ENCODE measurements around the gene KCNH2. TPM values are rescaled to one million over a fixed set of nuclear protein-coding genes. Genes with fewer than 3 reads are reported as not detected.
A peak's percentile ranks its signal among the peaks of the same experiment; 100 is the strongest.
"Not testable (repeated sequence)": the region's sequence is repeated elsewhere in the genome, so short reads cannot be mapped to it uniquely, and the experiment has no call there.

Gene KCNH2
- total RNA-seq, 1 donor from 2014 or later = 12.4 TPM

DNA sequence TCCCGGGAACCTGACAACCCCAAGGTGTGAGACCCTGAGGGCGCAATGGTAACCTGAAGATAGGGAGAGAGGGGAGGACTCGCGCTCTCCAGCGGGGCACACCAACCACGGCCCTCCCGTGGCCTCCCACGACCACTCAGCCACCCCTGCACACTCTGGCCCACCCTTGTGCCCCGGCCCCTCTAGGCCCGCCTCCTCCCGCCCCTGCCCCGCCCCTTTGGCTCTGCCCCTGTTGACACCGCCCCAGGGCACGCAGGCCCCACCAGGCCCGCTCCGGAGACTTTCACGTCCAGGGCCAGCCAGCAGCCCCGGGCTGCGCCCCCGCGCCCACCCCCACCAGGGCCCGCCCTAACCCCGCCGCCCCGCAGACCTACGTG is 35.2 kb upstream of the KCNH2 start:
- Mint-ChIP-seq H3K27me3 (ENCODE audit: low read depth) (peaks cover 14% of the 10 kb centered on the region), H3K9me3 (no peaks in the 10 kb centered on the region), H3K4me3 (no peak overlapping the region), H3K27ac (ENCODE audit: unreplicated experiment) (no peak overlapping the region), H3K4me1 (peaks cover 51% of the 10 kb centered on the region), H3K36me3 (ENCODE audit: low read depth) (no peaks in the 10 kb centered on the region)
- no peak for DNase-seq (ENCODE audit: low read depth, low spot score)
- TF ChIP-seq, protein P1, sequence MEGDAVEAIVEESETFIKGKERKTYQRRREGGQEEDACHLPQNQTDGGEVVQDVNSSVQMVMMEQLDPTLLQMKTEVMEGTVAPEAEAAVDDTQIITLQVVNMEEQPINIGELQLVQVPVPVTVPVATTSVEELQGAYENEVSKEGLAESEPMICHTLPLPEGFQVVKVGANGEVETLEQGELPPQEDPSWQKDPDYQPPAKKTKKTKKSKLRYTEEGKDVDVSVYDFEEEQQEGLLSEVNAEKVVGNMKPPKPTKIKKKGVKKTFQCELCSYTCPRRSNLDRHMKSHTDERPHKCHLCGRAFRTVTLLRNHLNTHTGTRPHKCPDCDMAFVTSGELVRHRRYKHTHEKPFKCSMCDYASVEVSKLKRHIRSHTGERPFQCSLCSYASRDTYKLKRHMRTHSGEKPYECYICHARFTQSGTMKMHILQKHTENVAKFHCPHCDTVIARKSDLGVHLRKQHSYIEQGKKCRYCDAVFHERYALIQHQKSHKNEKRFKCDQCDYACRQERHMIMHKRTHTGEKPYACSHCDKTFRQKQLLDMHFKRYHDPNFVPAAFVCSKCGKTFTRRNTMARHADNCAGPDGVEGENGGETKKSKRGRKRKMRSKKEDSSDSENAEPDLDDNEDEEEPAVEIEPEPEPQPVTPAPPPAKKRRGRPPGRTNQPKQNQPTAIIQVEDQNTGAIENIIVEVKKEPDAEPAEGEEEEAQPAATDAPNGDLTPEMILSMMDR (conservative IDR thresholded peaks at IDR 0.05) = no peak

DNA sequence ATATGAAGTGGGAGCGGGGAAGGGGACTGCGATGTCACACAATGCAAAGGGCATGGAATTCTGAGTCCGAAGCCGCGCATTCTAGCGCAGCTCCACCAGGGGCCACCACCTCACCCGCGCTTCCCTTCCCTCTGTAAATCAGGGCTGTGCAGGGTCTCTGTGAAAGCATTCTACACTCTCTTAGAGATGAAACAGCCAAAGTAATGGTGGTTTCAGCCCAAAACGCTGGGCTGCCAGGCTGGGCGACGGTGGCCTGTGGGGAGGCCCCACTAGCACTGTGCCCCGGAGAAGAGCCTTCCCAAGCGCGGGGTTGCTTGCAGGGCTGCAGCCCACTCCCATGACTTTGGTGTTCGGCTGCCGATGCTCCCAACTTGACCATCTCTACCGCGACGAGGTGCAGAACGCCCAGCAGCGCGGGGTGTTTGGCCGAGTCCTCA is 34.8 kb upstream of the KCNH2 start:
- no peak for DNase-seq (ENCODE audit: low read depth, low spot score)
- no peak overlapping the region for H3K27ac Mint-ChIP-seq (ENCODE audit: unreplicated experiment)

GRCh38 chr7:151012031-151012692 is 34.0 kb upstream of the KCNH2 start:
- peak overlapping the region; percentile 54 for H3K4me3 Mint-ChIP-seq
- peak overlapping the region; percentile 75 for H3K27ac Mint-ChIP-seq (ENCODE audit: unreplicated experiment)
- no peak for DNase-seq (ENCODE audit: low read depth, low spot score)
- no peaks in the 10 kb centered on the region for H3K36me3 Mint-ChIP-seq (ENCODE audit: low read depth)
- TF ChIP-seq, protein P1 (conservative IDR thresholded peaks at IDR 0.05) = no peak
- no peaks in the 10 kb centered on the region for H3K9me3 Mint-ChIP-seq
- H3K4me1 Mint-ChIP-seq = peaks cover 48% of the 10 kb centered on the region
- H3K27me3 Mint-ChIP-seq (ENCODE audit: low read depth) = peaks cover 6% of the 10 kb centered on the region

More for the DNA sequence above, 34.8 kb upstream of the KCNH2 start:
- Mint-ChIP-seq H3K27me3 (ENCODE audit: low read depth) (peaks cover 10% of the 10 kb centered on the region), H3K36me3 (ENCODE audit: low read depth) (no peaks in the 10 kb centered on the region), H3K4me3 (peak overlapping the region; percentile 54), H3K9me3 (no peaks in the 10 kb centered on the region), H3K4me1 (peaks cover 51% of the 10 kb centered on the region)
- TF ChIP-seq, protein P1 (conservative IDR thresholded peaks at IDR 0.05) = peak; percentile 68

- not testable (repeated sequence) for H3K9me3 Mint-ChIP-seq; H3K4me3 Mint-ChIP-seq; H3K36me3 Mint-ChIP-seq (ENCODE audit: low read depth); DNase-seq (ENCODE audit: low read depth, low spot score); H3K27me3 Mint-ChIP-seq (ENCODE audit: low read depth)
- H3K27ac Mint-ChIP-seq (ENCODE audit: unreplicated experiment) = peak overlapping the region; percentile 75
- peaks cover 47% of the 10 kb centered on the region for H3K4me1 Mint-ChIP-seq
Observed at GRCh38 chr7:151011616-151012015, 33.5 kb upstream of the KCNH2 start.

- no peak for DNase-seq (ENCODE audit: low read depth, low spot score)
- peak overlapping the region; percentile 83 for H3K27ac Mint-ChIP-seq (ENCODE audit: unreplicated experiment)
- H3K4me3 Mint-ChIP-seq = peak overlapping the region; percentile 41
- TF ChIP-seq, protein P1 (conservative IDR thresholded peaks at IDR 0.05) = no peak
- no peaks in the 10 kb centered on the region for H3K9me3 Mint-ChIP-seq
- H3K36me3 Mint-ChIP-seq (ENCODE audit: low read depth) = no peaks in the 10 kb centered on the region
- peaks cover 6% of the 10 kb centered on the region for H3K27me3 Mint-ChIP-seq (ENCODE audit: low read depth)
- peaks cover 47% of the 10 kb centered on the region for H3K4me1 Mint-ChIP-seq
Observed at GRCh38 chr7:151011097-151011409, 32.9 kb upstream of the KCNH2 start.

DNA sequence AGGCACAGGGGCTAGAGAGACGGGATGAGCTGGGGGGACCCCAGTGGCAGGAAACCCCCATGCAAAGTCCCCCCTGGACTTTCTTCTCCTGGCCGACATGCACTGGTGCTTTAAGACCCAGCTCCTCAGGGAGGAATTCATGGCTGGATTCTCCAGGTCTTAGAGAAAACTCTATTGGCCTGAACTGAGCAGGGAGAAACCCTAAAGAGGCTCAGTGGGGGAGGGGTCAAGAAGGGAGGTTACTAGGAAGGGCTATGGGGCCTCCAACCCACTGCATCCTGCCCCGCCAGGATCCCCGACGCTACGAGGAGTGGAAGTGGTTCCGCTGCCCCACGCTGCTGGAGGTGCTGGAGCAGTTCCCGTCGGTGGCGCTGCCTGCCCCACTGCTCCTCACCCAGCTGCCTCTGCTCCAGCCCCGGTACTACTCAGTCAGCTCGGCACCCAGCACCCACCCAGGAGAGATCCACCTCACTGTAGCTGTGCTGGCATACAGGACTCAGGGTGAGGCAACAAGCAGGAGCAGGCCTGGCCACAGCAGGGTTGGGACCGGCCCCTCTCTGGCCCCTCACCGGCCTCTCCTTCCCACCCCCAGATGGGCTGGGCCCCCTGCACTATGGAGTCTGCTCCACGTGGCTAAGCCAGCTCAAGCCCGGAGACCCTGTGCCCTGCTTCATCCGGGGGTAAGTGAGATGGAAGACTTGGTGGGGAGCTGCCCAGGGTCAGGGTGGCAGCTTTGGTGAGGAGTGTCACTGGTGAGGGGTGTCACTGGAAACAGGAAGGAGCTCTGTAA is 32.4 kb upstream of the KCNH2 start:
- TF ChIP-seq, protein P1 (conservative IDR thresholded peaks at IDR 0.05) = no peak
- DNase-seq (ENCODE audit: low read depth, low spot score) = no peak
- peaks cover 6% of the 10 kb centered on the region for H3K27me3 Mint-ChIP-seq (ENCODE audit: low read depth)
- H3K4me3 Mint-ChIP-seq = peak overlapping the region; percentile 82
- H3K9me3 Mint-ChIP-seq = no peaks in the 10 kb centered on the region
- peaks cover 47% of the 10 kb centered on the region for H3K4me1 Mint-ChIP-seq
- H3K27ac Mint-ChIP-seq (ENCODE audit: unreplicated experiment) = peak overlapping the region; percentile 83
- H3K36me3 Mint-ChIP-seq (ENCODE audit: low read depth) = no peaks in the 10 kb centered on the region

Data from neural crest cell (in vitro differentiated cells).